ENCODE data around the gene CALY. TPM values are rescaled to one million over a fixed set of nuclear protein-coding genes. Genes with fewer than 3 reads are reported as not detected.
A peak's percentile ranks its signal among the peaks of the same experiment; 100 is the strongest.

Gene CALY
- total RNA-seq, 1 donor from 2014 or later, result not detected

DNA sequence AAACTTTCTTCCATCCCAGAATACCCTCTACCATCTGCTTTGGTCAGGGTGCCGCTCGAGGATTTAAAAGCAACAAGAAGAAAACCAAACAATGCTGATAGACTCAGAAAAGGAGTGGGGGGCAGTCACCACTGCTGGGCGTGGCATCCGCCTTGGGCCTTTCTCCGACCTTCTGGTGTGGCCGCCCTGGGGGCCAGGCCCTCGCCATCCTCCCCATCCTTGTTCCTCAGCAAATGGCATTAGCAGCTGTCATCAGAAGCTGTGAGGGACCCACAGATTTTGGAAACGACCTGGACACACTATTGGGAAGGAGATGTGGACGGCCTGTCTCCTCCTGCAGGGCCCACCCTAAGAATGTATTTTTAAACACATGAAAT is 23.9 kb downstream of the CALY start:
- DNase-seq (ENCODE audit: low spot score), result no peak

DNA sequence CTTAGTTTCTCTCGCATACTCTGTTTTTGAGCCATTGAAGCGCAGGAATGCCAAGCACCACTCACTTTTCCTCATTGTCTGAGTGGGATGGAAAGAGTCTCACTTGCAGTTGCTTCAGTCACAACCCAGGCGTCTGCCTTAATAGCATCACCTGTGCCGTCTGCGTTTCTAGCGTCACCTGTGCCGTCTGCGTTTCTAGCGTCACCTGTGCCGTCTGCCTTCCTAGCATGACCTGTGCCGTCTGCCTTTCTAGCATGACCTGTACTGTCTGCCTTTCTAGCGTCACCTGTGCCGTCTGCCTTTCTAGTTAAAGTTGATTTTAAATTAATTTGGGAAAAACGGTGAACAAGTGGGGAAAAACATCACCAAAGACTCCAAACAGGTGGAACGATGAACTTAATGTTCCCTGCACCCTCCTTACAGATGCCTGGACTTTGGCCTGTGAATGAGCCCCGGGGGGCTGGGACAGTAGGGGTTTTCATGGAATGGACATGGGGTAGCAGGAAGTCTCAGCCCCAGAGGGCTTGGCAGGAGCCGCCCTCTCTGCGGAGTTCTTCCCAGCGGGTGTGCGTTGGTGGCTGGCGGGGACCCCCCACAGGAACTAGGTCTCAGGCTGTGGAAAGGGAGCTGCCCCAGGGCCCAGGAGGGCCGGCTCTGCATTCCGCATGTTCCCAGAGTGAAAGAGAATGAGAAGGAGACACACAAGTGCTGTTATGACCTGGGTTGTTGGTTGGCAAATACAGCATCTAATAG is 24.5 kb downstream of the CALY start:
- DNase-seq (ENCODE audit: low spot score), result no peak

GRCh38 chr10:133311570-133311969 is 25.1 kb downstream of the CALY start:
- DNase-seq (ENCODE audit: low spot score), result no peak

GRCh38 chr10:133310789-133311188 is 25.9 kb downstream of the CALY start:
- DNase-seq (ENCODE audit: low spot score), result no peak

DNA sequence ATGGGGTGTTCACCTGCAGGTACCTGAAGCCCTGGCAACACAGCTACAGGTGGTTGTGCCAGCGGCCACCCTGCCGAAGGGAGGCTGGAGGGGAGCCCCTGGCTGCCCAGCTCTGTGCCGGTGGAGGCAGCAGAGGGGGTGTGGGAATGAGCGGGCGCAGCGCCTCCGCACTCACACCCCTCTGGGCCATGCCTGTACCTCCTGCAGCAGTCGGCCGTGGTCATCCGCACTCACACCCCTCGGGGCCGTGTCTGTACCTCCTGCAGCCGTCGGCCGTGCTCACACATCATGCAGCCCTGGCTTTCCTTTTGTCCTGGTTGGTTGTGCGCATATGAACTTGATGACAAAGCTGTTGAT is 26.3 kb downstream of the CALY start:
- DNase-seq (ENCODE audit: low spot score), result no peak

DNA sequence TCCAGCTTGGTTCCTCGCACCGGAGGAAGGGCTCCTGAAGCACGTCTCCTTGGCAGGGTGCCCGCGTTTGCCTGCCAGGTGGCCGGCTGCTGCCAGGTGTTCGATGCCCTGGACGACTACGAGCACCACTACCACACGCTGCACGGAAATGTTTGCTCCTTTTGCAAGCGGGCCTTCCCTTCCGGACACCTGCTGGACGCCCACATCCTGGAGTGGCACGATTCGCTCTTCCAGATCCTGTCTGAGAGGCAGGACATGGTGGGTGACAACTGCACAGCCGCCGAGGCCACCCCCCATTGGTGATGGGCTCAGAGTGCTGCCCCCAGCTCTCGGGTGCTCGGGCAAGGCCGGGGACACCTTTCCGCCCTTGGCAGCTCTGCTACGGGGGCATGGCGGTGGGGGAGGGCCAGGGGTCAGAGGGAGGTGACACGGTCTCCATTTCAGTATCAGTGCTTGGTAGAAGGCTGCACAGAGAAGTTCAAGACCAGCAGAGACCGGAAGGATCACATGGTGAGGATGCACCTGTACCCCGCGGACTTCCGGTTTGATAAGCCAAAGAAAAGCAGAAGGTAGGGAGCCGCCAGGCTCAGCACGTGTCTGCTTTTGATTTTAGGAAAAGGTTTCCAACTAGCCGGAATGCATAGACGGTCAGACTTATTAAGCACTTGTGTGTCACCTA is 26.8 kb downstream of the CALY start:
- no peak for DNase-seq (ENCODE audit: low spot score)

- DNase-seq (ENCODE audit: low spot score), result peak; percentile 99
Measured at GRCh38 chr10:133309100-133309719, 27.5 kb downstream of the CALY start.

DNA sequence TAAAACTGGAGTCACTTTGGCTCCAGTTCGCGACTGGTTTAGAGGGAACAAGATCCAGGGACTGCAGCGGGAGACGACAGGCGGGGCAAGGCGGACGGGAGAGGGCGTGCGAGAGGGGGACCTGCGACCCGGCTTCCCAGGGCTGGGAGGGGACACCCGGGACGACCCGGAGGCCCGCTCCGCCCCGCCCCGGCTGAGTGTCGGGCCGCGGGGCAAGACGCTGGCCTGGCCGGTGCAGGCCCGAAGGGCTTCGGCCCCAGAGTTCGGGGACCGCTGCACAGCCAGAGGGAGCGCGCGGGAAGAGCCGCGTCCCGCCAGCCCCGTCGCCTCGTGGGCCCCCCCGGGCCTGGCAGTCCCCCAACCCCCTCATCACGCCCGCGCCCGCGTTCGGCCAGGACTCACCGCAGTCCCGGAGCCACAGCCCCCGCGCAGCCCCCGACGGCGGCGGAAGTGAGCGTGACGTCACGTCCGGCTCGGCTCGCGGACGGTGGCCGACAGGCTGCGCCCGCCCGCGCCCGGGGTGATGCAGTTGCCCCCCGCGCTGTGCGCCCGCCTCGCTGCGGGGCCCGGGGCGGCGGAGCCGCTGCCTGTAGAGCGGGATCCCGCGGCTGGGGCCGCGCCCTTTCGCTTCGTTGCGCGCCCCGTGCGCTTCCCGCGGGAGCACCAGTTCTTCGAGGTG is 28.1 kb downstream of the CALY start, which contains the start of the genes TUBGCP2 and ZNF511:
TUBGCP2 (minus strand) TSS at position 452 of the 679 bp plus-strand sequence. CDS start 5,931 bp downstream, outside the sequence.
ZNF511 (plus strand) TSS at position 494 of the 679 bp plus-strand sequence; CDS start at position 524, 30 bp downstream.
- DNase-seq (ENCODE audit: low spot score), result peak; percentile 98

DNA sequence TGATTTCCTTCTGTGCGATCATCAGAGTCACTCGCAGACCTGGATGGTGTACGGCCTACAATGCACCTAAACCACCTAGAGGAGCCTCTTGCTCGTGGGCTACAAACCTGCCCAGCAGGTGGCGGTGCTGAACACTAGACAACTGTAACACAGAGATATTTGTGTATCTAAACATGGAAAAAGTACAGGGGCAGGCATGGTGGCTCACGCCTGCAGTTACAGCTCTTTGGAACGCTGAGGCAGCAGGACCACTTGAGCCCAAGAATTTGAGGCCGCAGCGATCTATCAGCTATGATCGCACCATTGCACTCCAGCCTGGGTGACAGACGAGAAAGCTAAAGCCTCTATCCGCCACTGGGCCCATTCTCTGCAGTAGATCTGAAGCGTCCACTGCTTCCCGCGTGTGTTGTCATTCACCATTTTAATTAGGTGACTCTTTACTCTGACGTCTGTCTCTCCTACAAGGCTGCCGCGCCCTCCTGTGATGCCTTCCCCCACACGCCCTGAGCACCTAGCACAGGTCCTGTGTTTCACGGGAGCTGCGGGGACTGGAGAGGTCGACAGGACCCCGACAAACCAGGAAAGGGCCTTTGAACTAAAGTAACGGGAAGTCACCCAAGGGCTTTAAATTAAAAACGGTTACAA is 28.8 kb downstream of the CALY start:
- DNase-seq (ENCODE audit: low spot score), result no peak

GRCh38 chr10:133306941-133307379 is 29.7 kb downstream of the CALY start:
- DNase-seq (ENCODE audit: low spot score), result no peak

- DNase-seq (ENCODE audit: low spot score), result no peak
Measured at GRCh38 chr10:133306097-133306476, 30.6 kb downstream of the CALY start.

DNA sequence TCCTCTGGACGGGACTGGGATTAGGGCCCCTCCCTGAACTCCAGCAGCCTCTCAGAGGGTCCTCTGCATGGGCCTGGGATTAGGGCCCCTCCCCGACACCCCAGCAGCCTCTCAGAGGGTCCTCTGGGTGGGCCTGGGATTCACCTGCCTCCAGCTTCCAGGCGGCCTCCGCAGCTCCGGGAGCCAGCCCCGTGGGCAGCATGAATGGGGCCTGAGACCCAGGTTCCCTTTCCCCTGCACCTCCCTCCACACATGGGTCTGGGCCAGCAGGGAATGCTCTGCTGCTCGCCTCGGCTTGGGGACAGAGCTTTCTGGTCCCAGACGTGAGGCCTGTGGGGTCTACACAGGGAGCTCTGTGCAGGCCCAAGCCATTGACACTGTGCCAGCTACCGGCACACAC is 33.5 kb downstream of the CALY start:
- DNase-seq (ENCODE audit: low spot score), result no peak

DNA sequence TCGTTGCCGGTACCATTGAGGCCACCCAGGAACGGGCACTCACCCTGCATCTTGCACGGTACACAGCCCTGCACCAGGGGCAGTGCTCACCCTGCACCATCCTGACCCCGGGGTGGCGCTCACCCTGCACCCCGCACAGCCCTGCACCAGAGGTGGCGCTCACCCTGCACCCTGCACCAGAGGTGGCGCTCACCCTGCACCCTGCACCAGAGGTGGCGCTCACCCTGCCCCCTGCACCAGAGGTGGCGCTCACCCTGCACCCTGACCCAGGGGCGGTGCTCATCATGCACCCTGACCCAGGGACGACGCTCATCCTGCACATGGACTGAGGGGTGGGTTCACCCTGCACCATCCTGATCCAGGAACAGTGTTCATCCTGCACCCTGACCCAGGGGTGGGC is 34.5 kb downstream of the CALY start:
- DNase-seq (ENCODE audit: low spot score), result no peak

- DNase-seq (ENCODE audit: low spot score), result no peak
Measured at GRCh38 chr10:133299738-133300137, 37.0 kb downstream of the CALY start.

- DNase-seq (ENCODE audit: low spot score), result no peak
Measured at GRCh38 chr10:133299224-133299623, 37.5 kb downstream of the CALY start.

GRCh38 chr10:133298466-133298865 is 38.2 kb downstream of the CALY start:
- DNase-seq (ENCODE audit: low spot score), result no peak

- no peak for DNase-seq (ENCODE audit: low spot score)
Measured at GRCh38 chr10:133297504-133297903, 39.2 kb downstream of the CALY start.

DNA sequence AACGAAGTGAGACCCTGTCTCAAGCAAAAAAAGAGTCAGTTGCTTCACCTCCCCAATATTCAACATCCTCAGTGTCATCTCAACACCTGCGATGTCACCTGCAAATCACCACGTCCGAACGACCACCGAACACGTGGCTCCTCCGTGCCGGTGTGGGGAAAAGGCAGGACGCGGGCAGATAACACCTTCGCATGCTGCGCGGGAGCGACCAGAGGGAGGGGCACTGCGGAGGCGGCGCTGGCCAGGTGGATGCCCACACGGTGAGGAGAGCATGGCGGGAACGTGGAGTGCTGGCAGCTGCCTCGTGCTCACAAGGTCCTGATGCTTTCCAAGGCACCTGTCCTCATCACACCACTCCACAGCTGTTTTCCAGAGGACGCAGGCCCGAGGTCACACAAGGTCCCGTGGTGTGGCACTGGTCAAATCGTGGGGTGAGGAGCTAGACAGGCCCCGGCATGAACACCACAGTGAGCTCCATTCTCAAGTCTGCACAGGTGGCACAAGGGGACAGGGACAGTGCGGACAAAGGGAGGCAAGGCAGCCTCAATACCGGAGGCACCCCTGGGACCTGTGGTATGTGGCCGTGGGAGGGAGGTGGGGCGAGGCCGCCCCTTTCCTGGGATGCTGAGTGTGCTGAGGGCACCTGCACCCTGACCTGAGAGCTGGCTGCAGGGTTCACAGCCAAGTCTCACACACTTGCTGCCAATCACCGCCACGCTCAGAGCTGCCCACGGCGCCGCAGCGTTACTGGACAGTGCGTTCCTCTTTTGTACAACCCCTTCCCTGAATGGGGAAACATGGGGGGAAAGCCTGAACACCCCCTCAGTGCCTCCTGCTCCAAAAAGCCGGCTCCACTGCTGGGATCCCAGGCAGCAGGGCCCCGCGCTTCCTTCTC is 41.0 kb downstream of the CALY start:
- no peak for DNase-seq (ENCODE audit: low spot score)

DNA sequence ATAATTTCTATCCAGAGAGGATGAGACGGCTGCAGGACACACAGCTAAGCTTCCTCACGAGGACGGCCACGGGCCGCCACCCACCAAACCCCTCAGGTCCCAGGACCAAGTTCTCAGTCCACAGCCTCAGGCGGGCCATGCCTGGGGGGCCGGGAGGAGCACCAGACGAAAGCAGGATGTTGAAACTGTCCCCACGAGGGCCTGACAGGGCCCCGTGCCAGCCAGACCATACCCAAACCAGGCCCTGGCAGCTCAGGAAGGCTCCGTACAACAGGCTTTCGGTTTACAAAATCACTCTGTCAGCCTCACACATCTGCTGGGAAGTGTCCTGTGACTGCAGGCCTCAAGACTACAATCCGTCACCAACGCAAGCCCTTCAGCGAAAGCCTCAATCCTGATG is 42.5 kb downstream of the CALY start:
- DNase-seq (ENCODE audit: low spot score), result no peak

- DNase-seq (ENCODE audit: low spot score), result no peak
Measured at GRCh38 chr10:133293810-133294119, 42.9 kb downstream of the CALY start.

Data from mesenteric fat pad (tissue), 1 donor.